GM12892 (cell line): ENCODE measurements around the gene JAZF1.

Experiments used
- POLR2A ChIP-seq: IDR thresholded peaks from 2 replicates; pipeline ENCODE4 v1.6.1; 2011; ENCODE audit warnings: low read depth, low read length, control low read depth
- POLR2AphosphoS5 ChIP-seq: IDR thresholded peaks from 2 replicates; pipeline ENCODE4 v1.6.1; 2011; ENCODE audit warnings: low read depth, low read length, control low read depth
- TAF1 ChIP-seq: IDR thresholded peaks from 2 replicates; pipeline ENCODE4 v1.6.1; 2011; ENCODE audit warnings: low read depth, mild to moderate bottlenecking, control low read depth, low read length, borderline replicate concordance

GRCh38 chr7:28016297-28016696 lies 164.3 kb downstream of the JAZF1 start:
- no peak for TF ChIP-seq POLR2AphosphoS5
- no peak for TF ChIP-seq POLR2A
- no peak for TF ChIP-seq TAF1
